ENCODE data around the gene FAR1. TPM values are rescaled to one million over a fixed set of nuclear protein-coding genes. Genes with fewer than 3 reads are reported as not detected.
A peak's percentile ranks its signal among the peaks of the same experiment; 100 is the strongest.

The FAR1 gene
- total RNA-seq, 2 donors from 2014 or later = 33.7 to 44.5 TPM

DNA sequence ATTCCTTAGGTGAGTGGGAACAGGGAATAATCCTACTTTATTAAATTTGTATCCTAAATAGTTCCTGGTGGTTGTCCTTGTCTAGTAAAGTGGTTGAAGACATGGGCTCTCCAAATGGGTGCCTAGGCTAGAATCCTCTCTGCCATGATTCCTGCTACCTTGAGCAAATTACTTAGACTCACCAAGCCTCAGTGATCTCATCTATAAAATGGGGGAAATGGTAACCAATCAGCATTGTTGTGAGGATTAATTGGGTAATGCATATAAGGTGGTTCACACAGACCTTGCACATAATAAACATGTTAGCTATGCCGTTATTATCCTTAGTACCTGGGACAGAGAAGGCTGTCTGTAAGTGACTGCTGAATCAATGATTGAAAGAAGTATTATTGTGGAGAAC, 109.9 kb downstream of the FAR1 start:
- ATAC-seq (no peak), DNase-seq (no peak)
- Mint-ChIP-seq H3K4me3 (no peak overlapping the region), H3K4me1 (peaks cover 8% of the 10 kb centered on the region), H3K27me3 (peaks cover 20% of the 10 kb centered on the region), H3K27ac (peak overlapping the region; percentile 14), H3K36me3 (ENCODE audit: low read depth) (no peaks in the 10 kb centered on the region)
- no peaks in the 10 kb centered on the region for H3K9me3 ChIP-seq (ENCODE audit: control insufficient read depth, low read length, poor library complexity, severe bottlenecking)

DNA sequence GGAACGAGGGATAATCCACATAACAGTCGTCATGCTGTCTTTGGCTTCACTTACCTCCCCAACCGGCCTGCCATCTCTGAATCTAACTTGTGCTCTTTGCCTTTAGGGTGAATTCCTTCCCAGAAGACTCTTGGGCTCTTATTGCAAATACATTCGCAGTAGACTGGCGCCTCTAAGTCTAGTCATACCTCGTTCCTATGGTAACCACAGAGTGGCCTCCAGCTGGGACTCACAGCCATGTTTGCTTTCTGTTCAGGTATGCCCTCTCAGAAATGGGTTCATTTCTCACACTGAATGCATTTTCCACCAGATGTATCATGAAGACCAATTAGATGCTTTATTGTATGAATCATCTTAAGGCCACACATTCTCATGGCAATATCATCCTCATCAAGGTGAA, 112.7 kb downstream of the FAR1 start:
- H3K4me3 Mint-ChIP-seq = no peak overlapping the region
- peaks cover 8% of the 10 kb centered on the region for H3K4me1 Mint-ChIP-seq
- no peak overlapping the region for H3K27ac Mint-ChIP-seq
- no peak for ATAC-seq
- no peak for DNase-seq
- peaks cover 14% of the 10 kb centered on the region for H3K27me3 Mint-ChIP-seq
- H3K36me3 Mint-ChIP-seq (ENCODE audit: low read depth) = no peaks in the 10 kb centered on the region
- H3K9me3 ChIP-seq (ENCODE audit: control insufficient read depth, low read length, poor library complexity, severe bottlenecking) = no peaks in the 10 kb centered on the region

Other genes starting within 250 kb of the FAR1 start
- 10 to 100 TPM; 12.1 to 15.9 TPM for gene BTBD10, start 205.4 kb upstream of the FAR1 start, total RNA-seq
- not detected for gene PTH, start 172.7 kb upstream of the FAR1 start, total RNA-seq

Measured in T-helper 17 cell (primary cell).